Transverse colon (tissue), 4 donors: Measurements from ENCODE around the gene HIF3A.
A peak's percentile ranks its signal among the peaks of the same experiment; 100 is the strongest.

Experiments used
- POLR2A ChIP-seq: fragments of 450-650 bp; IDR thresholded peaks from one replicate; pipeline ENCODE4 v1.6.1; 2016; ENCODE audit warnings: antibody characterized with exemption, mild to moderate bottlenecking, moderate library complexity
- POLR2AphosphoS5 ChIP-seq, 3 donors: sonication (generic); formaldehyde crosslinking; IDR thresholded peaks; one replicate each; pipeline ENCODE4 v1.6.1; 2016; ENCODE audit warnings: antibody characterized with exemption in 3 of 3
- TF ChIP-seq, protein P1 (sequence below), 5 experiments: fragments of 200-600 bp in 3 of 5; fragments of 450-650 bp in 2 of 5; sonication (generic) in 3 of 5; IDR thresholded peaks; 1 replicate in 2 of 5; 2 replicates in 3 of 5; pipeline ENCODE4 v1.5.1; 2016 to 2017; ENCODE audit warnings: antibody characterized with exemption in 5 of 5, inconsistent platforms in 3 of 5, mild to moderate bottlenecking in 2 of 5, moderate library complexity in 1 of 5

DNA sequence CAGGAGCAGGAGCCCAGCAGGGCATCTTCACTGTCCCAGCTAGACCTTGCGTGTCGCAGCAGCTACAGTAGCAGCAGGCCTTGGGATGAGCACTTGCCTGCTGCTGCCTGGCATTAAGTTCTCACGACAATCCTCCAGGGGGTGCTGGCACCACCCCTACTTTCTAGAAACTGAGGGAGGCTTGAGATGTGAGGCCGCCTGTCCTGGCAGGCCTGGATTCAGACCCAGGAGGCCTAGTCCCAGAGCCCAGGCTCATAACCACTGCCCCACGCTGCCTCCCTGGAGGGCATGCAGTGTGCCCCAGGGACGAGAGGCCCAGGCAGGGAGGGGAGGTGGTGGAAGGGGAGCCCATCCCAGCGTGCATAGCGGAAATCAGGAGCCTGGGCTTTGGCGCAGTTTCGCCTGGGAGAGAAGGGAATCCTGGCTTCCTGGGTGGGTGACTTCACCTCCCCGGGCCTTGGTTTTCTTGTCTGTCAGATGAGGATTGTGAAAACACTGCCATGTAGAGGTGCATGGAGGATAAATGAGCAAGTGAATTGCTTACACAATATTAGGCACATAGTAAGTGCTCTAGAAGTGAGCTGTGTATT lies 76.2 kb downstream of the HIF3A start:
- TF ChIP-seq, protein P1, sequence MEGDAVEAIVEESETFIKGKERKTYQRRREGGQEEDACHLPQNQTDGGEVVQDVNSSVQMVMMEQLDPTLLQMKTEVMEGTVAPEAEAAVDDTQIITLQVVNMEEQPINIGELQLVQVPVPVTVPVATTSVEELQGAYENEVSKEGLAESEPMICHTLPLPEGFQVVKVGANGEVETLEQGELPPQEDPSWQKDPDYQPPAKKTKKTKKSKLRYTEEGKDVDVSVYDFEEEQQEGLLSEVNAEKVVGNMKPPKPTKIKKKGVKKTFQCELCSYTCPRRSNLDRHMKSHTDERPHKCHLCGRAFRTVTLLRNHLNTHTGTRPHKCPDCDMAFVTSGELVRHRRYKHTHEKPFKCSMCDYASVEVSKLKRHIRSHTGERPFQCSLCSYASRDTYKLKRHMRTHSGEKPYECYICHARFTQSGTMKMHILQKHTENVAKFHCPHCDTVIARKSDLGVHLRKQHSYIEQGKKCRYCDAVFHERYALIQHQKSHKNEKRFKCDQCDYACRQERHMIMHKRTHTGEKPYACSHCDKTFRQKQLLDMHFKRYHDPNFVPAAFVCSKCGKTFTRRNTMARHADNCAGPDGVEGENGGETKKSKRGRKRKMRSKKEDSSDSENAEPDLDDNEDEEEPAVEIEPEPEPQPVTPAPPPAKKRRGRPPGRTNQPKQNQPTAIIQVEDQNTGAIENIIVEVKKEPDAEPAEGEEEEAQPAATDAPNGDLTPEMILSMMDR (IDR thresholded peaks at IDR 0.05): peak in 2 of 5 experiments; percentile 10 to 17
- TF ChIP-seq POLR2A: no peak
- TF ChIP-seq POLR2AphosphoS5 (IDR thresholded peaks at IDR 0.05): no peak
